Astrocyte of the cerebellum (primary cell): ENCODE results near the gene ARHGEF19.

Experiments used
- DNase-seq: peaks from one replicate; pipeline ENCODE4 v3.0.0-alpha.2; 2011; ENCODE audit warnings: low read depth
- H3K4me3 ChIP-seq: 2 replicates; pipeline ENCODE4 v1.5.1; 2011; ENCODE audit warnings: mild to moderate bottlenecking, low read depth, low read length, moderate library complexity
- in situ Hi-C: cut with HindIII; loops from 2 replicates; pipeline ENCODE4 v1.10.0; 2017; ENCODE audit warnings: low sequenced_read_pairs
- TF ChIP-seq, protein P1 (sequence below): IDR thresholded peaks from 2 replicates; pipeline ENCODE4 v1.5.1; 2012; ENCODE audit warnings: low read length, low read depth, moderate library complexity, mild to moderate bottlenecking; ENCODE audit errors: missing control alignments

Gene ARHGEF19

DNA sequence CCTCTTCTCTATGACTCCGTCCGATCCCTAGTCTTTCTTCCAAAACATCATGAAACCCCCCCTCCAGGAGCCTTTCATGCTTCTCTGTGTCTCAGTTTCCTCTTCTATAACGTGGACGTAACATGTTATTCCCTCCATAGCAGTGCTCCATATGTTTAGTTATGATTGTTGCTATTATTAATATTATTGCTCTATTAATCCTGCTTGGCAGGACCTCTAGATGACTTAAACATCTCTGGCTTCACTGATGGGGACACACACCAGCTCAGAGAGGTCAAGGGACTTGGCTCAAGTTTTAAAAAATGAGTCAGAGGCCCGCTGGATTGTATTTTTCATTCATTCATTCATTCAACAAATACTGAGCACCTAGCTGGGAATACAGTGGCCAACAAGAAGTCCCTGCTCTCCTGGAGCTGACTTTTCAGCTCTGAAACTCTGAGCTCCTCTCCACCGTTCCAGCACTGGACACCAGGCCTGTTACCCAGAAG is 24.9 kb upstream of the ARHGEF19 start:
- peak overlapping the region; percentile 64 for H3K4me3 ChIP-seq
- TF ChIP-seq, protein P1, sequence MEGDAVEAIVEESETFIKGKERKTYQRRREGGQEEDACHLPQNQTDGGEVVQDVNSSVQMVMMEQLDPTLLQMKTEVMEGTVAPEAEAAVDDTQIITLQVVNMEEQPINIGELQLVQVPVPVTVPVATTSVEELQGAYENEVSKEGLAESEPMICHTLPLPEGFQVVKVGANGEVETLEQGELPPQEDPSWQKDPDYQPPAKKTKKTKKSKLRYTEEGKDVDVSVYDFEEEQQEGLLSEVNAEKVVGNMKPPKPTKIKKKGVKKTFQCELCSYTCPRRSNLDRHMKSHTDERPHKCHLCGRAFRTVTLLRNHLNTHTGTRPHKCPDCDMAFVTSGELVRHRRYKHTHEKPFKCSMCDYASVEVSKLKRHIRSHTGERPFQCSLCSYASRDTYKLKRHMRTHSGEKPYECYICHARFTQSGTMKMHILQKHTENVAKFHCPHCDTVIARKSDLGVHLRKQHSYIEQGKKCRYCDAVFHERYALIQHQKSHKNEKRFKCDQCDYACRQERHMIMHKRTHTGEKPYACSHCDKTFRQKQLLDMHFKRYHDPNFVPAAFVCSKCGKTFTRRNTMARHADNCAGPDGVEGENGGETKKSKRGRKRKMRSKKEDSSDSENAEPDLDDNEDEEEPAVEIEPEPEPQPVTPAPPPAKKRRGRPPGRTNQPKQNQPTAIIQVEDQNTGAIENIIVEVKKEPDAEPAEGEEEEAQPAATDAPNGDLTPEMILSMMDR: no peak
- in situ Hi-C loops: no loop called here
- DNase-seq: no peak

DNA sequence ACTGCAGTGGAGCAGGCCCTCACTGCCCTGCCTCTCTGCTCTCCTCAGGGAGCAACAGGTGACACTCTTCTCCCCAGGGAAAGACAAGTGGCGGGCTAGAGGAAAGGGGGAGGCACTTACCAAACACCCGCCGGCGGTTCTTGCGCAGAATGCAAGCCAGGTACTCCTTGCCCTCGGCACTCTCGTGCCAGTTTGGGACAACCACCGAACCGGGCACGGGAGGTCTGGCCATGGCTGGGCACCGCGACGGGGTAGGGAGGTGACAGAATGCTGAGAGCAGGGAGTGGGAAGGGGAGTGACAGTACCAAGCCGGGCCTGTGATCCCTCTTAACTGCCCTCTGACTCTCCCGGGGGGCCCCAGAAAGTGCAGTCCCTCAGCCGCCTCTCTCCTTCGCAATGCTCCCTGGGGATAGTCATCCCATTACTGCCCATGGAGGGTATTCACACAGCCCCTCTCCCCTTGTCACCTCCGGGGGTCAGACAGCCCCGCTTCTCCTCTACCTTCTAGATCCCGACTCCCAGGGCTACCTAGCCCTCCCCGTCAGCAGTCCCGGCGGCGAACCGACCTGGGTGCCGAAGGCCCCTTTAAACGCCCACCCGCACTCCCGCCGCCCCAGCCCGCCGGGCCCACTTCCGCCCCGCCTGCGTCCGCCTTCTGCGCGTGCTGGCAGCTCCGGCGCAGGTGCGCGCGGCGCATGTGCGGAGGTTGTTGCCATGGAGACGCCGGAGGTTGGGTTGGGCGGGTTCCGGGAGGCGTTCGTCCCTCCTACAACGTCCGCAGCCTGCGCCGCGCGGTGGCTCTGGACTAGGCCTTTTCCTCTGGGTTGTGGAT is 24.3 kb upstream of the ARHGEF19 start, which contains the start of gene CPLANE2:
Gene CPLANE2, minus strand, starts transcription at position 673 of the 832 bp plus-strand sequence. Its CDS starts 441 bp downstream, at position 232.
- peak; percentile 67 for DNase-seq
- TF ChIP-seq, protein P1: no peak
- in situ Hi-C loops: no loop called here
- H3K4me3 ChIP-seq: peak within 1 kb of the TSS; percentile 64

DNA sequence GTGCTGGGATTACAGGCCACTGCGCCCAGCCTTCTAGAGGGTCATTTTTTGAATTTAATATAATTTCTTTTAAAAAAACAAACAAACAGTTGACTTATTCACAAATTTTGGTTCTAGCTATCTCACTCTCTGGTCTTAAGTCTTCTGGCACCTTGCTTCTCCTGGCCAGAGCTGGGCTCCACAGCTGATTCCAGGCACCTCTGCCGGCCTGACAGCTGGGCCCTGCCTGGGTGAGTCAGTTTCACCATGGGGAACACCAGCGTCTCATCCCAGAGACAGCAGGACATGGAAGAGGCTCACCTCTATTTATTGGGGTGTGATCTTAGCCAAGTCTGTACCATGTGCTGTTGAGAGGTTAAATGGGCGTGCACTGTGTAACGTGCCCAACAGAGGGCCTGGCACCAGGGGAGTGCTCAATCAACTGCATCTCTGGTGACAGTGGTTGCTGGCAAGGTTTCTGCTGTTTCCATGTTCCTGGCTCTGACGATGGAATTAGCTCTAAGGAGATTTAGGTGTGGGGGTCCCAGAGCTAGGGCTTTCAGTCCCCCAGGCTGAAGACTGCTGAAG is 23.6 kb upstream of the ARHGEF19 start:
- in situ Hi-C loops: no loop called here
- DNase-seq: no peak

DNA sequence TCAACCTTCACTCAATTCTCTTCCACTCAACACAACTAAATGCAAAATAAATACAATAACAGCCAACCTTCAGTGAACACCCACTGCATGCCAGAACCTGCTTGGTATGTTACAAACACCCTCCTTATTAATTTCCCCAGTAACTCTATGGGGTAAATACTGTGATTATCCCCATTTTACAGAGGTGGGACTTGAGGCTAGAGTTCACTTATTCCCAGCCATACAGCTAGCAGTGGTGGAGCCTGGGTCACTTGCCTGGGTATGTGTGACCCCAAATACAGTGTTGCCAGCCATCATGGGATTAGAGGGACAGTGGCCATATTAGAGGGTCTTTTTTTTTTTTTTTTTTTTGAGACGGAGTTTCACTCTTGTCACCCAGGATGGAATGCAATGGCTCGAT is 22.9 kb upstream of the ARHGEF19 start:
- no peak for DNase-seq
- in situ Hi-C loops: no loop called here
- TF ChIP-seq, protein P1: no peak
- no peak overlapping the region for H3K4me3 ChIP-seq

More for the DNA sequence above, 23.6 kb upstream of the ARHGEF19 start:
- peak overlapping the region; percentile 64 for H3K4me3 ChIP-seq
- TF ChIP-seq, protein P1: no peak

DNA sequence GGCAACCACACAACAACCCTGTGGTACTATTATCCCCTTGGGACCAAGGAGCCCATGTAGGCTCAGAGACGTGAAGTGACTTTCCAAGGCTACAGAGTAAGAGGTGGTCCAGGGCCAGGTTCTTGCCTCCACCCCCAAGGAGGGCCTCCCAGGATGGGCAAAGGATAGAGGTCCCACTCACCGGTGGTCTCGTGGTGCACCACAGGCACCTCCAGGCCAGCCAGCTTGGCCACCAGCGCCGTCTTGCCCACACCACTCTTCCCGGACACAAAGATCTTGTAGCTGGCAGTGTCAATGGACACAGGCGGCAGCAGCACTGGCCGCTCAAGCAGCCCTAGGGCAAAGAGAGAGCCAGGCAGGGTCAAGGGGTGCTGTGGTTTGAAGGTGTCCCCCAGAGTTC is 21.0 kb upstream of the ARHGEF19 start:
- TF ChIP-seq, protein P1: no peak
- no peak overlapping the region for H3K4me3 ChIP-seq
- in situ Hi-C loops: no loop called here
- no peak for DNase-seq

DNA sequence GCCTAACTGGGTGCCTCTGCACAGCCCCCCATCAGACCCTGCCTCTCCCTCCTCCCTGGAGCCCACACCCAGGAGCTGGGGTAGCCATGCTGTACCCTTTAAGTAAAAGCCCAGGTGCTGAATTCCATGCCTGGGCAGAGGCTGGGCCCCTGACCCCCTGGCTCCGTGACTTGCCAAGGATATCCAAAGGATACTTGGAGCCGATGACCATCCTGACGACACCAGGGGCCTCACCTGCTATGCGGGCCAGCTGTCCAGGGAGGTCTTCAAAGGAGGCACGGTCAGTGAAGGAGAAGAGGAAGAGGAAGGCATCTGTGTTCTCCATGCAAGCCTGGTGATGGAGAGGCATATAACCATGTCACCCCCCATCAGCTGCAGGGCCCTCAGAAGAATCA is 19.9 kb upstream of the ARHGEF19 start:
- TF ChIP-seq, protein P1: no peak
- DNase-seq: no peak
- no peak overlapping the region for H3K4me3 ChIP-seq
- in situ Hi-C loops: no loop called here
